ENCODE data around the gene DTD1. TPM values are rescaled to one million over a fixed set of nuclear protein-coding genes. Genes with fewer than 3 reads are reported as not detected.

Gene DTD1, protein sequence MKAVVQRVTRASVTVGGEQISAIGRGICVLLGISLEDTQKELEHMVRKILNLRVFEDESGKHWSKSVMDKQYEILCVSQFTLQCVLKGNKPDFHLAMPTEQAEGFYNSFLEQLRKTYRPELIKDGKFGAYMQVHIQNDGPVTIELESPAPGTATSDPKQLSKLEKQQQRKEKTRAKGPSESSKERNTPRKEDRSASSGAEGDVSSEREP
- 76.9 to 80.9 TPM (median 77.7 TPM) in 5 replicates for total RNA-seq (2022; extraction: Qiagen RNA extraction; ENCODE audit: low read depth)

DNA sequence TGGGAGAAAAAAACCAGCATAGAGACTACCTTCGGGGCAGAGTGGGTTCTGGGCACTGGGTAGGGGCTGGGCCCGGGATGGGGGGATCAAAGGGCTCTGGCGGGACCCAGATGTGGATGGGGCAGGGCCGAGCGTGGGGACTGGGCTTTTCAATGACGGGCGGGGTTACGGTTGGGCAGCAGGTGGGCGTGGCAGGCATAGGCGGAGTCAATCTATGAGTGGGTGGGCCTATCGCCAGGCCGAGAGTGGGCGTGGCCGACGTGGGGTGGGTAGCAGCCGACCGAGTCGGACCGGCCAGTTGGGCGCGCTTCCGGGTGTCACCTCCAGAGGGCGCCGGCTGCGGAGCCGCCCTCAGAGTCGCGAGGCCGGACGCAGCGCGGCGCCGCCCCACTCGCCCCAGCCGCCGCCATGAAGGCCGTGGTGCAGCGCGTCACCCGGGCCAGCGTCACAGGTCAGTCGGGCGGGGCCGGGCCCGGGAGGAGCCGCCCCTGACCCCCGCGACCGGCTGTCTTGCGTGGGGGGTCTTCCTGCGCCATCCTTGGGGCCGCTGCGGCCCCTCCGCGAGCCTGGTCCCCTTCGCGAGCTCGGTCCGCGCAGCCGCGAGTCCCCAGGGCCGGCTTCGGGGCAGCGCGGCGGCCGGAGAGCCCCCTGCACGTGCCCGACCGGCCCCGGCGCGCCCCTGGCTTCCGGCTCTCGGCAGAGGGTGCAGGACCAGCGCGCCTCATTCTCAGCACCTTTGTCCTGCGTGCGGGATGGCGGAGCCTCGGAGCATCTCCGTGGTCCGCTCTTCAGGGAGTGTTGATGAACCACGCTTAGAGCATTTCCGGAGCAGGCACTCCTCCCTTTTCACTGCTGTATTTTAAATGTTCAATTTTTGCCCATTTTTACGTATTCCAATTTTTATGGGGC is at the start of gene DTD1:
DTD1 (plus strand) TSS at position 390 of the 909 bp plus-strand sequence; CDS start at position 409, 19 bp downstream.

DNA sequence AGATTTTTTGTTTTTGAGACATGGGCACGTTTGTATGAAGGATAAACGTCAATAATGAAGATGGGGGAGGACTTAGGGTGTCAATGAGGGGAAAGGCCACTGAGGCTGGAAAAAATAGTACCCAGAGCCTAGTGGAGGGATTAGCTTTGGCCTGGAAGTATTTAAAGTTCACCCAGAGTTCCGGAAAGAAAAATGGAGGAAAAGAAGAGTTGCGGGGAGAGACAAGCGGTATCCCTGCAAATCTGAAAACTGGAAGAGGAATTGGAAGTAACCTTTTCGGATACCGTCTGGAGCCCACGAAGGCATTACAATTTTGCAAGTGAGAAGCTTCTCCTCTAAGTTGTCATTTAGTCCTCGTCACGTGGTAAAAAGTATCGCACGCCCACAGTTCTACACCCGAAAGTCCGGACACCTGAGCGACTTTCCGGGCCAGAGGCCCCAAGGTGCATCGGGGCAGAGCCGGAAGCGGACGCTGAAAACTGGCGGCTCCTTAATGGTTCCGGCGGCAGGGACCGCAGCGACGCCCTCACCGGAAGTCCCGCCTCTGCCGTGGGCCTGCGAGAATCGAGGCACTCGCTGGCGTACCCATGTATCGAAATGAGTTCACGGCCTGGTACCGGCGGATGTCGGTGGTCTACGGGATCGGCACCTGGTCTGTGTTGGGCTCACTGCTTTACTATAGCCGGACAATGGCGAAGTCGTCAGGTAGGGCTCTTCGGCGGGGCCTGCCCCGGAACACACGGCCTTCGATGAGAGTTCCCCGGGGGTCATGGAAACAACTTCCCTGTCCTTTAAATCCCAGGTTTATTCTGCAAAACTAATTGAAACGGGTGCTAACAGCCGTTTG is 20.7 kb upstream of the DTD1 start, which contains the start of gene SMIM26:
SMIM26 (plus strand) TSS at position 541 of the 847 bp plus-strand sequence; CDS start at position 588, 47 bp downstream.

DNA sequence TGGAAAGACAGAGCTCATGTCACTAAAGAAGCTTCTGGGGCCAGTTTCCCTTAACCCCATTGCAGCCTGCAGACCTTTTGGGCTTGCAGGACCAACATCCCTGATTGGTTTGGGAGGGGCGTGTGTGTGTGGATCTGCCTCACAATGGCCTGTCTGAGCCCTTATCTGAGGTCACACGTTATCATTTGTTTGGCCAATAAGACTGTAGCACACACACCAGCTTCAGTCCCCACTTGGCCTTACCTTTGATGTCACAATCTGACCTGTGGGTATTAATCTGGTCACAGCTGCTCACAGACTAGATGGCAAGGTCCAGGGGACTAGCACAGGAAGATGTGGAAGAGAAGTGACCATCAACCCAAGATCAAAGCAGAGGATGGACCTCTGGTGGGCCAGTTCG is 225.6 kb downstream of the DTD1 start, which contains the start of gene SCP2D1:
SCP2D1 (plus strand) TSS at position 301 of the 400 bp plus-strand sequence; CDS start at position 334, 33 bp downstream.

Other genes starting within 250 kb of the DTD1 start
- gene DZANK1, start 121.0 kb upstream of the DTD1 start, total RNA-seq (2022; extraction: Qiagen RNA extraction; ENCODE audit: low read depth), result 2.7 to 3.0 TPM (median 2.9 TPM) in 5 replicates
- gene POLR3F, start 120.7 kb upstream of the DTD1 start, total RNA-seq (2022; extraction: Qiagen RNA extraction; ENCODE audit: low read depth), result 13.6 to 23.7 TPM (median 16.1 TPM) in 5 replicates
- 12.0 to 17.4 TPM (median 14.4 TPM) in 5 replicates for gene RBBP9, start 90.8 kb upstream of the DTD1 start, total RNA-seq (2022; extraction: Qiagen RNA extraction; ENCODE audit: low read depth)
- 53.4 to 61.2 TPM (median 57.2 TPM) in 5 replicates for gene SEC23B, start 80.1 kb upstream of the DTD1 start, total RNA-seq (2022; extraction: Qiagen RNA extraction; ENCODE audit: low read depth)
- gene SMIM26, start 20.6 kb upstream of the DTD1 start, total RNA-seq (2022; extraction: Qiagen RNA extraction; ENCODE audit: low read depth), result 127 to 187 TPM (median 135 TPM) in 5 replicates
- gene SCP2D1, start 225.7 kb downstream of the DTD1 start, total RNA-seq (2022; extraction: Qiagen RNA extraction; ENCODE audit: low read depth), result not detected in 5 replicates